ELF-1 (cell line): ENCODE measurements around the gene KCNAB3.

Experiments
- DNase-seq: peaks from one replicate; pipeline ENCODE4 v3.0.0-alpha.2; 2016; ENCODE audit warnings: low read depth, low spot score

KCNAB3 gene

DNA sequence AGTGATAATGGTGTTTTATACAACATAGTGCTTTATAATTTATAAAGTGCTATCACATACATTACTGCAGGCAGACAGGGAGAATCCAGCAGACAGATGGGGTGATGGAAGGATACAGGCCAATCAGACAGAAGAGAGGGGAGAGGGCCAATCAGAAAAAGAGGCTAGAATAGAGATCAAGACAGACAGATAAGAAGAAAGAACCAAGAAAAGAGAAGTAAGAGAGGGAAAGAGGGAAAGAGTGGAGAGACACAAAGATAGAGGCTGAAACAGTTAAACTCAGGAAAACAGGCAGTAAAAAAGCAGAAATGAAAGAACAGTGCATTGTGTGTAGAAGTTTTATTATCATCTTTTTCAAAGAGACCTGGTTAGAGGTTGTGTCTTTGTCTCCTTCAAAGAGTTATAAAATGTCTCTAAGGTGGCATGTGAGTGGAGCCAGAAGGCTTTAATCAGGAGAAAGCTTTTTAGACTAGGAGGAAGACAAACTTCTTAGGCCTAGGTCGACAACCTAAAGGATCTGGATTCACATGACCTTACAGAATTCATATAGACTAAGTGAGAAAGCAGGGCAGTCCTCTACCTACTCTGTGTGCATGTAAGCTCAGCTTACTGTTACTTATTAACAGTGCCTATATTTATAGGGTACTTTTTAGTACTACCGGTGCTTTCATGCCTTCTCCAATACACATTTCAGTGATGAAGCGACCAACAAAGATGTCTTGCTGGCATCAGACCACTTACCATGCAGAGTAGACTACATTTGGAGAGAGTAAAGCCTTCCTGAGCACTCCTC is 49.4 kb downstream of the KCNAB3 start:
- DNase-seq: no peak

DNA sequence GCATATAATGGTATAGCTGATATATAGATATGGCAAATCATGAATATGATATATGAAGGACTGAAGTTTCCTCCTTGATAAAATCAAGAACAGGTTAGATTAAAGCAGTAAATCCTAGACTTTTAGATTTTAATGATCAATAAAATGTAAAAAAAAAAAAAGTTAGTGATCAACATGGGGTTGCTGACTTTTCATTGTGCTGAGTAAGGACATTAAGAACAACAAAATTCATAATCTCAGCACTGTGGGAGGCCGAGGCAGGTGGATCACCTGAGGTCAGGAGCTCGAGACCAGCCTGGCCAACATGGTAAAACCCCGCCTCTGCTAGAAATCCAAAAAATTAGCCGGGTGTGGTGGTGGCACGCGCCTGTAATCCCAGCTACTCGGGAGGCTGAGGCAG is 51.4 kb downstream of the KCNAB3 start:
- DNase-seq: no peak

DNA sequence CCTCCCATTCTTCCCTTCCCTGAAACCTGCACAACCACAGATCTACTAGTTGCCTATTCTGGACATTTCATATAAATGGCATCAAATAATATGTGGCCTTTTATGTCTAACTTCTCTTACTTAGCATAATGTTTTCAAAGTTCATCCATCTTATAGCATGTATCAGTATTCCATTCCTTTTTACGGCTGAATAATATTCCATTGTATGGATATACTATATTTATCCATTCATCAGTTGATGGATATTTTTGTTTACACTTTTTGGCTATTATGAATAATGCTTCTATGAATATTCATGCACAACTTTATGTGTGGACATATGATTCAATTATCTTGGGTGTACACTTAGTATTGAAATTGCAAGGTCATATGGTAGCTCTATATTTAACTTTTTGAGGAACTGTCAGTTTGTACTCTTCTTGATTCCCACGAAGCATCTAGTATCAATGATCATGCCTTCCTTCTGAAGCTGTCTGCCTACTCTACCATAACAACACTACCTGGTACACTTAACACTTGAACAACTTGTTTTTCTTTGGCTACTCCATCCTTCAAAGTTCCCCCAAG is 53.8 kb downstream of the KCNAB3 start:
- DNase-seq: no peak

DNA sequence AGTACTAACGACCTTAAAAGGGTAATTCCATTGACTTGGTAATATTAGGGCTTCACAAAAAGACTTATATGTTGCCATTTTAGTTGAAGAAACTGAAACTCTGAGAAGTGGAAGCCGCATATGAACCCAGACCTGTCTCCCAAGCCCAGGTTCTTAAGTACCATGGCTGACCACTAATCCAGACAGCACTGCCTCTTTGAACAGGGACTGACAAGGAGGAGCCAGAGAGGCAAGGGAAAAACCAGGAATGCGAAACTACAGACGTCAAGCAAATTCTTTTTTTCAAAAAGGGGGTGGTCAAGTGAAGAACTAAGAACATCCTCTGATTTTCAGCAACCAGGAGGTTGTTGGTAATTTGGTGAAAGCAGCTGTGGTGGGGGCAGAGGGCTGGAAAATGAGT is 56.6 kb downstream of the KCNAB3 start:
- DNase-seq: no peak
